HG03521 (cell line): ENCODE data around the gene SPATS2.
A peak's percentile ranks its signal among the peaks of the same experiment; 100 is the strongest.

Experiments
- ATAC-seq: cut with Tn5 transposase; IDR thresholded peaks from one replicate; pipeline ENCODE4 v1.9.1; 2021; ENCODE audit warnings: mild to moderate bottlenecking, moderate library complexity; ENCODE audit not compliant: unreplicated experiment

The SPATS2 gene

GRCh38 chr12:49538510-49539403 is 171.5 kb downstream of the SPATS2 start, which contains the start of gene KCNH3:
TSS of gene KCNH3 (plus strand) at chr12:49539030. CDS start at chr12:49539417, 387 bp downstream.
- ATAC-seq, result peak; percentile 47

DNA sequence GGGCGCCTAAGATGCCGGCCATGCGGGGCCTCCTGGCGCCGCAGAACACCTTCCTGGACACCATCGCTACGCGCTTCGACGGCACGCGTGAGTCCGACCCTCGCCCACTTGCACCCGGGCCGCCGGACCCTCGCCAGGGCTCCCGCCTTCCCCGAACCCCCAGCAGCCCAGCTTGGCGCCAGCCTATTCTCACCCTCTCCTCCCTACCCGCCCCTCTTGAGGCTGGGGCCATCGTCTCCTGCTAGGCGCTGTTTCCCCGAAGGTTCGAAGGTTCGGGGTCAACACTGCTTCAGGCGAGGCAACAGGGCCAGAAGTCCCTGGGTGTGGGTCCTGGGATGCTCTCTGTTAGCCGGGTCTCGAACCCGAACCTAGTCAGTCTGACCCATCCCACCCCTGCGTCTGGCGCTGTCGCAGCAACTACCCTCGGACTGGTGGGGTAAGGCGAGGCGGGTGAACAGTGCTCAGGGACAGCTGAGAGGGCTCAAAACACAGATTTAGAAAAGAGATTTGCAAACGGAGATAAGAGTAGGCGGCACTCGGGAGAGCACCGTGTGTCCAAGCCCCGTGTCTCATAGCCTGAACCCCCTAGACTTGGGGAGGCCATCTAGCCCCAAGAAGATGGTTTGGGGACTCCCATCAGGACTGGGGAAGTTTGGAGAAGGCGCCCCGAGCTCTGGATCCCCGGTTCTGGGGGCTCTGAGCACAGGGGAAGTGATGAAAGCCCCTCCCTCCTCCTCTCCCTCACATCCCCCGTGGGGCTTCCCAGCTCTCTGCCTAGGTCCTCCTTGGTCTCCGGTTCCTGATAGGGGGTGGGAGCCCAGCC is 172.4 kb downstream of the SPATS2 start:
- no peak for ATAC-seq

DNA sequence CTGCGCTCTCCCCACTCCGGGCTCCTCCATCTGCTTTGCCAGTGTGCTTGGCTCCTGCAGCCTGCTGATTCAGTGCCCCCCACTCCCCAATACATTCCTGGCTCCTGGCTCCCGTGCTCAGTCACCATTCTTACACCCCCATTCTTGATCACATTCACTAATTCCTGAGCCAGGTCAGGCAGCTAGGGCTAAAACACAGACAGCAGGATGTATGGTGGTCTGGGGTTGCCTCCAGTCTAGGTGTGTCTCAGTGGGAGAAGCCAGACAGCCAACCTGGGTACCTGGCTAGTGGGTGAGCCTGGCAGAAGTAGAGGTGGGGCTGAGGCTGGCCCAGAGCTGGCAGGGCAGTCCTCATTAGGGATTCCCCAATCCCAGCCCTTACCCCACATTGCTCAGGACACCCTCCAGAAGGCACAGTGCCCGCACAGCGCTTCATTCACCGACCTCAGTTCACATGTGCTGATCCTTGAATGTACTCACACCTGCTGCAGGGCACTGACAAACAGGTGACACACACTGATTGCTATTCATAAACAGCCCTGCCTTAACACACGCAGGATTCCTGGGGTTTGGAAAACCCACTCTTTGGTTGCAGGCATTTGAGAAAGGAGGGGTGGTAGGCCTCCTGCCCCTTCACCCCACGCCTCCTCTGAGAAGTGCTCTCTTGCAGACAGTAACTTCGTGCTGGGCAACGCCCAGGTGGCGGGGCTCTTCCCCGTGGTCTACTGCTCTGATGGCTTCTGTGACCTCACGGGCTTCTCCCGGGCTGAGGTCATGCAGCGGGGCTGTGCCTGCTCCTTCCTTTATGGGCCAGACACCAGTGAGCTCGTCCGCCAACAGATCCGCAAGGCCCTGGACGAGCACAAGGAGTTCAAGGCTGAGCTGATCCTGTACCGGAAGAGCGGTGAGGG is 173.2 kb downstream of the SPATS2 start:
- ATAC-seq, result no peak

- no peak for ATAC-seq
Observed at GRCh38 chr12:49541140-49541861, 174.0 kb downstream of the SPATS2 start.

- ATAC-seq, result no peak
Observed at GRCh38 chr12:49541911-49542505, 174.7 kb downstream of the SPATS2 start.

DNA sequence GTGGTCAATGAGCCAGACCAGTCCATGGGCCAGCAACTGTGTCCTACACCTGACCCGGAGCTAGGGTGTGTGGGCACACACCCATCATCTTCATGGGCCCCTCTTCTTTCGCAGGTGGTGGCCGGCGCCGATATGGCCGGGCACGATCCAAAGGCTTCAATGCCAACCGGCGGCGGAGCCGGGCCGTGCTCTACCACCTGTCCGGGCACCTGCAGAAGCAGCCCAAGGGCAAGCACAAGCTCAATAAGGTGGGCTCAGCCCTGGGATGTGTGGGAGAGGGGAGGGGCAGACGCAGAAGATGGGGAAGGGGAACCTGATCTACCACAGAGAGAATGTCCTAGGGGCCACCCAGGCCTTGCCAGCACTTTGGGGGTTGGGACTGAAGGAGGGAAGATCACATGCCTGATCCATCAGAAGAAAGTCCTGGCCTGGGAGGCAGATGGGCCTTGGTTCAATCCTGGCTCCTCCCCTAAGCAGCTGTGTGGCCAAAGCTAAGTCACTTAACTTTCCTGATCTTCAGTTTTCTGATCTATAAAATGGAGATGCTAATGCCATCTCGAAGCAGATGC is 175.4 kb downstream of the SPATS2 start:
- no peak for ATAC-seq

- no peak for ATAC-seq
Observed at GRCh38 chr12:49543221-49543913, 176.1 kb downstream of the SPATS2 start.

DNA sequence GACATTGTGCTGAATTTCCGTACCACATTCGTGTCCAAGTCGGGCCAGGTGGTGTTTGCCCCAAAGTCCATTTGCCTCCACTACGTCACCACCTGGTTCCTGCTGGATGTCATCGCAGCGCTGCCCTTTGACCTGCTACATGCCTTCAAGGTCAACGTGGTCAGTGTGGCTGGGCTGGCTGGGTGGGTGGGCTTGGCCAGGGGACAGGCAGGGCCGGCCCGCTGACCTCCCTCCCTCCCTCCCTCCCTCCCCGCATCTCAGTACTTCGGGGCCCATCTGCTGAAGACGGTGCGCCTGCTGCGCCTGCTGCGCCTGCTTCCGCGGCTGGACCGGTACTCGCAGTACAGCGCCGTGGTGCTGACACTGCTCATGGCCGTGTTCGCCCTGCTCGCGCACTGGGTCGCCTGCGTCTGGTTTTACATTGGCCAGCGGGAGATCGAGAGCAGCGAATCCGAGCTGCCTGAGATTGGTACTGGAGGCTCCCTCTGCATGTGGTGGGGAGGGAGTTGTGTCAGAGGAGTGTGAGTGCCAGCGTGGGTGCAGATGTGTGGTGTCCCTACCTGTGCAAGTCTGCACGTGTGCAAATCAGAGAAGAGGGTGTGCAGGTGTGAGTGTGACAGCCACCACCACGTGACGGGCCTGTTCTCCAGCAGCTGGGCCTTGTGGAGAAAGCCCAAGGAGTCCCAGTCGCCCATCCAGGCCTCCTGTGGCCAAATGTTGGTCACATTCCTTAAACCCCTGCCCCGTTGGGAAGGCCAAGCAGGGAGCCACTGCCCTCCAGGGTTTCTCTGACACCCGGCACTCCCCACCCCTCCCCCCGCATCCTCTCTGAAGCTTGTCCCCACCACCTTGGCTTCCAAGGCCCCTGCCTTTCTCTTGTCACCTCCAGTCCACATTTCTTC is 176.9 kb downstream of the SPATS2 start:
- no peak for ATAC-seq

GRCh38 chr12:49545815-49546214 is 178.6 kb downstream of the SPATS2 start:
- ATAC-seq, result no peak

- ATAC-seq, result no peak
Observed at GRCh38 chr12:49546481-49546880, 179.2 kb downstream of the SPATS2 start.

DNA sequence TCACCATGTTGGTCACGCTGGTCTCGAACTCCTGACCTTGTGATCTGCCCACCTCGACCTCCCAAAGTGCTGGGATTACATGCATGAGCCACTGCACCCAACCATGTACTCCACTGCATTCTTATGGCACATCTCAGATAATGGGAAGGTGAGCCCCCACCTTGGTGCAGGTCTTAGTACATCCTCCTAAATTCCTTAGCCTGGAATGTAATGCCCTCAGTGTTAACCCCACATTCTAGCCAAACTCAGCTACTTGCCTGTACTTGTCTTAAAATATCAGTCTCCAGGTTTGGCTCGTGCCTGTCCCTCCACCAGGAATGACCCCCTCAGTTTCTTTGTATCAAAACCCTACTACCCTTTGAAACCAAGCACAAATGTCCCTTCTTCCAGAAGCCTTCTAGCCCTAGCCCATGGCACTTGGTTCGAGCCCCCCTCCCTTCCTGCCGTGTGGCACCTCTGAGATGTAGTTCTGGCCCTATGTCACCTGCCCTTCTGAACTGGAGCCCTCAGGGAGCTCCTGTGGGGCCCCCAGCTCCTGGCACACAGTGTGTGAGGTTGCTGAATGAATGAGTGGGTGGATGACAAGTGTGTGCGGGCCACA is 179.9 kb downstream of the SPATS2 start:
- no peak for ATAC-seq

DNA sequence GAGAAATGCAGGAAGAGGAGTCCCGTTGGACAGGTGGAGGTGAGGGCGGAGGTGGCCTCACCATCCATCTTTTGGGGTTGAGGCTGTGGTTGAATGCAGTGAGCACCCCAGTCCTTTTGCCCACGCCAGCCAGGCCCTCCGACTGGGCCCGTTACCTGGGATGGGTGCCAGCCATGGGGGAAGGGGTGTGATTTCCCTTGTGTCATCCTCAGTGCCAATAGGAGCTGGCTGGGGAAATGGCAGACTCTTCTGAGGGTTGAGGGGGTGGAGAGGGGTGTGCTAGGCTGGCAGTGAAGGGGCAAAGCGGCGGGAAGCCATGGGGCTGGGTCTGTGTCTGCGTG is 181.2 kb downstream of the SPATS2 start:
- ATAC-seq, result no peak

- ATAC-seq, result no peak
Observed at GRCh38 chr12:49548822-49549648, 181.8 kb downstream of the SPATS2 start.

DNA sequence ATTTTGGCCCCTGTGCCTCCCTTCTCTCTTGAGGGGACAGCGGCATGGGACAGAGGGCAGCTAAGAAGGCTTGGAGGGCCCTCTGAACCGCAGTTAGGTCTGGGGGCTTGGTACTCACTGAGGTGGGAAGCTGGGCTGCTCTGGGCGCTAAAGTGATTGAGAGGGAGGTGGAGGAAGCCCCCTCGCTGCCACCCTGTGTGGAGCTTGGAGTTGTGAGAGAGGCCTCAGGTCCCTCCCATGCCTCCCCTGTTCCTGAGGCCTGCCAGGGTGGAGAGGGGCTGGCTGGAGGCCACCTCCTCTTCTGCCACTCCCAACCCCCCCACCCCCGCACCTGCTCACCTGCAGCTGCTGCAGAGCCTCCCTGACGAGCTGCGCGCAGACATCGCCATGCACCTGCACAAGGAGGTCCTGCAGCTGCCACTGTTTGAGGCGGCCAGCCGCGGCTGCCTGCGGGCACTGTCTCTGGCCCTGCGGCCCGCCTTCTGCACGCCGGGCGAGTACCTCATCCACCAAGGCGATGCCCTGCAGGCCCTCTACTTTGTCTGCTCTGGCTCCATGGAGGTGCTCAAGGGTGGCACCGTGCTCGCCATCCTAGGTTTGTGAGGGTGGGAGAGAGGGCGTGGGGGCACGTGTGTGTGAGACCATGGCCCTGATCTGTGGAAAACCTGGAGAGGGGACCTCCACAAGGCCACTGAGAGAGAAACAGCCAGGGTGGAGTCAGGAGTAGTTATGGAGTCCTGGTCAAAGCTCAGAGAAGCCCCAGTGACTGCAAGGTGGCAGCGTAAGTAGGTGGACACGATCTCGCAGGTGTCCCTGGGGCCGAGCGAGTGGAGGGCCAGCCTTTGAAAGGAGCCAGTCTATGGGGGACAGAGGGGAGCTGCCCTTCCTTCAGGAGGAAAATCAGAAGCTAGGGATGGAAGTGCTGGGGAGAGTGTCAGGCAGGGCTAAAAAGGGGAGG is 182.8 kb downstream of the SPATS2 start:
- ATAC-seq, result no peak

GRCh38 chr12:49550693-49551252 is 183.5 kb downstream of the SPATS2 start:
- ATAC-seq, result no peak
